Neutrophil (primary cell): ENCODE data around the gene MARF1.
A peak's percentile ranks its signal among the peaks of the same experiment; 100 is the strongest.
"Not testable (repeated sequence)": the region's sequence is repeated elsewhere in the genome, so short reads cannot be mapped to it uniquely, and the experiment has no call there.

Experiments used
- H3K27ac ChIP-seq: fragments of 200-600 bp; sonication (generic); 2 replicates; pipeline ENCODE4 v1.5.1; 2016; ENCODE audit warnings: mild to moderate bottlenecking, moderate library complexity
- H3K27me3 ChIP-seq: fragments of 200-600 bp; sonication (generic); 2 replicates; pipeline ENCODE4 v1.6.0; 2016; ENCODE audit warnings: mild to moderate bottlenecking
- H3K36me3 ChIP-seq: fragments of 200-600 bp; sonication (generic); 2 replicates; pipeline ENCODE4 v1.5.1; 2017
- H3K4me1 ChIP-seq, 2 experiments: fragments of 200-600 bp in 1 of 2; sonication (generic) in 1 of 2; 1 replicate in 1 of 2; 2 replicates in 1 of 2; pipeline versions ENCODE4 v1.5.1 to v1.6.1; 2013 to 2016; ENCODE audit warnings: low read depth in 1 of 2, low read length in 1 of 2, mild to moderate bottlenecking in 1 of 2, moderate library complexity in 1 of 2; ENCODE audit not compliant: control insufficient read depth in 1 of 2, insufficient read depth in 1 of 2
- H3K4me3 ChIP-seq, 2 experiments: fragments of 200-600 bp in 1 of 2; sonication (generic) in 1 of 2; 1 replicate in 1 of 2; 2 replicates in 1 of 2; pipeline ENCODE4 v1.5.1; 2013 to 2016; ENCODE audit warnings: low read depth in 1 of 2, low read length in 1 of 2, mild to moderate bottlenecking in 1 of 2, moderate library complexity in 1 of 2
- H3K9me3 ChIP-seq: fragments of 200-600 bp; sonication (generic); 2 replicates; pipeline ENCODE4 v1.5.1; 2016
- CTCF ChIP-seq: fragments of 200-600 bp; sonication (generic); IDR thresholded peaks from 2 replicates; pipeline ENCODE4 v1.5.1; 2016; ENCODE audit warnings: antibody characterized with exemption

MARF1 gene

GRCh38 chr16:15647294-15648014 lies 4.5 kb upstream of the MARF1 start:
- no peak overlapping the region for H3K4me3 ChIP-seq
- peaks cover 29 to 31% of the 10 kb centered on the region in 2 experiments for H3K4me1 ChIP-seq
- H3K27ac ChIP-seq: no peak overlapping the region
- TF ChIP-seq CTCF: no peak
- peaks cover 7% of the 10 kb centered on the region for H3K36me3 ChIP-seq
- no peaks in the 10 kb centered on the region for H3K27me3 ChIP-seq
- no peaks in the 10 kb centered on the region for H3K9me3 ChIP-seq

GRCh38 chr16:15646557-15647293 lies 3.8 kb upstream of the MARF1 start:
- H3K4me1 ChIP-seq: peaks cover 25 to 32% of the 10 kb centered on the region in 2 experiments
- H3K36me3 ChIP-seq, H3K27ac ChIP-seq, H3K9me3 ChIP-seq, H3K27me3 ChIP-seq, H3K4me3 ChIP-seq: not testable (repeated sequence)

- not testable (repeated sequence) for H3K27me3 ChIP-seq
Observed at GRCh38 chr16:15644962-15645465, 2.1 kb upstream of the MARF1 start.

GRCh38 chr16:15644267-15644961 lies 1.5 kb upstream of the MARF1 start:
- H3K27ac ChIP-seq: peak overlapping the region; percentile 97
- no peak overlapping the region for H3K4me3 ChIP-seq
- no peaks in the 10 kb centered on the region for H3K27me3 ChIP-seq
- H3K9me3 ChIP-seq: no peaks in the 10 kb centered on the region
- H3K36me3 ChIP-seq: no peaks in the 10 kb centered on the region
- no peak for TF ChIP-seq CTCF
- peaks cover 34 to 38% of the 10 kb centered on the region in 2 experiments for H3K4me1 ChIP-seq

More at GRCh38 chr16:15644962-15645465, 2.1 kb upstream of the MARF1 start:
- not testable (repeated sequence) for H3K27ac ChIP-seq, H3K4me3 ChIP-seq, H3K36me3 ChIP-seq, H3K9me3 ChIP-seq
- H3K4me1 ChIP-seq: peaks cover 38% of the 10 kb centered on the region in 2 experiments

- Histone ChIP-seq H3K27ac (peak overlapping the region; percentile 97), H3K9me3 (no peaks in the 10 kb centered on the region), H3K4me1 (peaks cover 29 to 39% of the 10 kb centered on the region in 2 experiments), H3K4me3 (peak overlapping the region; percentile 78 to 89), H3K36me3 (peaks cover 4% of the 10 kb centered on the region), H3K27me3 (no peaks in the 10 kb centered on the region)
- TF ChIP-seq CTCF: no peak
Observed at GRCh38 chr16:15643946-15644250, 944 bp upstream of the MARF1 start.

- H3K9me3 ChIP-seq: no peaks in the 10 kb centered on the region
- peaks cover 17% of the 10 kb centered on the region for H3K36me3 ChIP-seq
- no peaks in the 10 kb centered on the region for H3K27me3 ChIP-seq
- peak; percentile 69 for TF ChIP-seq CTCF
- H3K4me1 ChIP-seq: peaks cover 34 to 47% of the 10 kb centered on the region in 2 experiments
- peak overlapping the region; percentile 78 to 89 for H3K4me3 ChIP-seq
- peak overlapping the region; percentile 97 for H3K27ac ChIP-seq
Observed at GRCh38 chr16:15642557-15643047, 352 bp downstream of the MARF1 start.
